ENCODE results near the gene PKLR. TPM values are rescaled to one million over a fixed set of nuclear protein-coding genes. Genes with fewer than 3 reads are reported as not detected.

PKLR gene
- total and polyA plus RNA-seq, 2 of the 8 experiments (the other 6 are each of a cell fraction or from before 2014, with no cell fraction given): 2.3 to 7.5 TPM

- TF ChIP-seq MAX (IDR thresholded peaks at IDR 0.05): no peak
- TF ChIP-seq CREB1 (IDR thresholded peaks at IDR 0.05): no peak
- TF ChIP-seq SP4 (IDR thresholded peaks at IDR 0.05; ENCODE audit: low read length): no peak
- TF ChIP-seq BRCA1 (IDR thresholded peaks at IDR 0.05; ENCODE audit: low read depth, low read length): no peak
- no peak for TF ChIP-seq HDAC6 (IDR thresholded peaks at IDR 0.05; ENCODE audit: low read depth, low read length)
- TF ChIP-seq KDM1A (IDR thresholded peaks at IDR 0.05; ENCODE audit: borderline replicate concordance, low read length): no peak
These were observed 5.3 kb downstream of the PKLR start (continued) for GRCh38 chr1:155295942-155296267.

Measured in H1 (cell line).